Measurements from ENCODE around the gene RALGAPA2.
"Not testable (repeated sequence)": the region's sequence is repeated elsewhere in the genome, so short reads cannot be mapped to it uniquely, and the experiment has no call there.

Gene RALGAPA2

DNA sequence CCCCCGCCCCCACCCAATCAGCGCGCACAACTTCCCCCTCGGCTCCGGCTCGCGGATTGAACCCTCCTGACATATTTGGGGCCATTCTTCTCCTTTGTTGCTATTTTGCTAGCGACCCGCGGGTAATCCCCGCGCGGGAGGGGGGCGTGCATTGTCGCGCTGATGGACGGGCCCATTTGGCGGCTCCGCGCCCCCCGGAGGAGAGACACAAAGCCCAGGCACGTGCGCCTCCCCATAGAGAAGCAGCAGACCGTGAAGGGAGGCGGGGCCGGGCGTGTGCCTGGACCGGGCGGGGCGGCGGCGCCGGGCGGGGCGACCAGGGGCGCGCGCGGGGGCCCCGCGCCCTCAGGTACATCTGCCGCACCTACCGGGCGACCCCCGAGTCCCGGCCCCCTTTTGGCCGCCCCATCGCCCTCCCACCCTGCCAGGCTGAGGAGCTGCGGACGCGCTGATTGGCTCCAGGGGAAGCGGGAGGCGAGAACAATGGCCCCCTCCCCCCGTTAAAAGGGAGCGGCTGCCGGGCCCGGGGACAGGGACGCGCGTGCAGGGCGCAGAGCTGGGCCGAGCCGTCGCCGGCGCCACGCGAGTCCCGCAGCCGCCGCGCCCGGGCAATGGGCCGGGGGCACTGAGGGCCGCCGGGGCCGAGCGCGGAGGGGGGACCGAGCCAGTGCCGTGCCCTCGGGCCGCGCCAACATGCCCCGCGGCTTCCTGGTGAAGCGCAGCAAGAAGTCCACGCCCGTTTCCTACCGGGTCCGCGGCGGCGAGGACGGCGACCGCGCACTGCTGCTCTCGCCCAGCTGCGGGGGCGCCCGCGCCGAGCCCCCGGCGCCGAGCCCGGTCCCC, 344.6 kb downstream of the RALGAPA2 start, which contains the start of gene INSM1:
Gene INSM1, plus strand, starts transcription at position 530 of the 843 bp plus-strand sequence. Its CDS starts 164 bp downstream, at position 694.
- no peak for DNase-seq (ENCODE audit: low read depth in 2 of 2)

DNA sequence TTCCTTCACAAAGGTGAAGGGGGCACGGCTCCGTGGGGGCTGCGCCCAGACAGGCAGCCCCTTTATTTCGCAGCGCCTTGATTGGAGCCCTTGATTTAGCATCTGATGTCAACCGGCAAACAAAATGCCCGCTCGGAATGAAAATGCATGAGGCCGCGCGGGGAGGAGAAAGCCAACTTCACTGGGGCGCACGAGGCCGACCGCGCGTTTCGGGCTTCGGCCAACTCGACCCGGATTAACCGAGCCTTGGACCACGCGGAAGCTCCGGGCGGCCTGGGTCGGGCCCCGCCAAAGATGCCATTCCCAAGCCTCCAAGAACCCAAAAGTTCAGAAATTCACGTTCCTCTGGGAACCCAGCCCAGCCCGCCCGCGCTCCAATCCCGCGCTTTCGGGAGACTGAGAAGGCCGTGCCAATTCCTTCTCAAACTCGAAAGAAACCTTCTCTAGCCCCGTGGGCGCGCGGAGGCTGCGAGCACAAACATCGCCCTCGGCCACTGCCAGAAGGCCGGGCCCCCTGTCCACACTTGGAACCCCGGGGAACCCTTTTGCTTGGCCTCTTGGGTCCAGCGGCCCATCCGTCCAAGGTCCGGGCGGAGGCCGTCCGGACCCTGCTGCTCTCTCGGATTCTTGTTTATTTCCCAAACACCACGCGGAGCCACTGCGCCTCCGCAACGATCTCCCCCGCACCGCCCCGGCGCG, 345.4 kb downstream of the RALGAPA2 start:
- no peak for DNase-seq (ENCODE audit: low read depth in 2 of 2)

DNA sequence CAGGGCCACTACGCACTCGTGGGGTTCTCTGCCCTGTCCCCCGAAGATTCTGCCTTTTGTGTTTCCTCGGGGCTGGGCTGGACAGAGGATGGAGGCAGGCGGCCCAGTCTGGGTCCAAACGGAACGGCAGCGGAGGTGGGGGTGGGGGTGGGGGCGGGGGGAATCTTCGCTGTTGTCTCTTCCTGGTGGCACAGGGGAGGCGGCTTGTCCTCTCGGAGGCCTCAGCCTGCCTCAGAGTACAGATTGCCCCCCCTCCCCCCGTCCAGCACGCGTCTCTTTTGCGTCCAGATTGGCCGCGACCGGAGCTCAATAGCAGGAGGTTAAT, 345.9 kb downstream of the RALGAPA2 start:
- DNase-seq (ENCODE audit: low read depth in 2 of 2): no peak

DNA sequence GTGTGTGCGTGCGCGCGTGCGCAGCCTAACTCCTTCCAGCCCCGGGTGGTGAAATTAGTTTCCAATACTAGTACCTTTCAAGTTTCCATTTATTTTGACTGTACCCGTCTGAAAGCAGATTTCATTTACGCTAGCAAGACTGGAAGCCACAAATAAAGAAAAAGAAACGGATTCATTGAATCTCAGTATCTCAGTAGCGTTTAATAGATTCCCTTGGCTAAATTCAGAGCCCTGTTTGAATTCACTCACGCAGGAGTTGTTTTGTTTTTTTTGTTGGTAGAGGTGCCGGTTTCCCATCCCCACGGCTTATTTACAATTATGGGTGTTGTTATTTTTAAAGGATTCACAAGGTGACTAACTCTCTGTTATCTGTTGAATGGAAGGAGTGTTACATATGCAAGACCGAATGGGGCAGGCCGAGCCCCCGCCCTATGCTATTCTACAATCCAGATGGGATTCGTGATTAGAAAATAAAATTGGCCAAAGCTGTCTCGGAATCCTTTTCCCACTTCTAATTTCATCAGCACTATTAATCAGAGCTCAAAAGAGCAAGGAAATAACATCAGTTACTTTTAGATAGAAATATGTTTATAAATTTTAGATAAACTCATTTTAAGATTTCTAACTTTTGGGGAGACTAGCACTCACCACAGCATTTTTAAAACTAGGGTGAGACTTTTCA, 346.8 kb downstream of the RALGAPA2 start:
- no peak for DNase-seq (ENCODE audit: low read depth in 2 of 2)

DNA sequence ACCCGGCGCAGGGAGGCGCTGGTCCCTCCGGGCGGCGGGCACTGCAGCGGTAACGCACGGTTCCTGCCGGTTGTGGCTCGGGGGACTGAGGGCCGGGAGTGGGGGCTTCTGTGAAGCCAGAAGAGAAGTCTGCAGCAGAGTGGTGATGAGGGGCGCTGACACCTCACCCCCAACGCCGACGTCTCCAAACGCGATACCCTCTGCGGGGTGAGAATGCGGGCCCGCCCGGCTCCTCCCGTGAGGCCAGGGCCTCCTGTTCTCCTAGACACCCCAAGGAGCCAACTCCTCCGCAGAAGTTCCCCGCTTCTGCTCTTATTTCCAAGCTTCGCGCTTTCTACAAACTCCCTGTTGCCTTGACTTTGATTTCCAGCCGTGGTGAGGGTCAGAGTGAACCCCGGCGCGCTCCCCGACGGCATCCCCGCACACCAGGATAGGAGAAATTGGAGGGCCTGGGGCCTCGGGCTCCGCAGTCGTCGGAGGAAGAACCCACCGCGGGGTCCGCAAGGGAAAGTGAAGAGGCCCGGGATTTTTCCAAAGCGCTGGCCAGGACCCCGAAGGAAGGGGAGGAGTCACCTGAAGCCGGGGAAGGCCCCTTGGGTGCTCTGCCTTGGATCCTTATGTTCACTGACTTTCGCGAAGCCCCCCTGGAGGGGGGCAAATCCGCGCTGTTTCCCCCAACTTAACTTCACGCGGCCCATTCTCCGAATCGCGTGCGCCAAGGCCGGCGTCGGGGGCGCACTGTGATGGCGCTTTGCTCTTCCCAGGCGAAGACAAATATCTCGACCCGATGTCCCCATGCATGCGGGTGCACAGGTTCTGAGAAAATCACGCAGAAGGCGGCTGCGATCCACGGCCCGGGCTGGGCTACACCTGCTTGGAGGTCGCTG, 347.6 kb downstream of the RALGAPA2 start:
- no peak for DNase-seq (ENCODE audit: low read depth in 2 of 2)

DNA sequence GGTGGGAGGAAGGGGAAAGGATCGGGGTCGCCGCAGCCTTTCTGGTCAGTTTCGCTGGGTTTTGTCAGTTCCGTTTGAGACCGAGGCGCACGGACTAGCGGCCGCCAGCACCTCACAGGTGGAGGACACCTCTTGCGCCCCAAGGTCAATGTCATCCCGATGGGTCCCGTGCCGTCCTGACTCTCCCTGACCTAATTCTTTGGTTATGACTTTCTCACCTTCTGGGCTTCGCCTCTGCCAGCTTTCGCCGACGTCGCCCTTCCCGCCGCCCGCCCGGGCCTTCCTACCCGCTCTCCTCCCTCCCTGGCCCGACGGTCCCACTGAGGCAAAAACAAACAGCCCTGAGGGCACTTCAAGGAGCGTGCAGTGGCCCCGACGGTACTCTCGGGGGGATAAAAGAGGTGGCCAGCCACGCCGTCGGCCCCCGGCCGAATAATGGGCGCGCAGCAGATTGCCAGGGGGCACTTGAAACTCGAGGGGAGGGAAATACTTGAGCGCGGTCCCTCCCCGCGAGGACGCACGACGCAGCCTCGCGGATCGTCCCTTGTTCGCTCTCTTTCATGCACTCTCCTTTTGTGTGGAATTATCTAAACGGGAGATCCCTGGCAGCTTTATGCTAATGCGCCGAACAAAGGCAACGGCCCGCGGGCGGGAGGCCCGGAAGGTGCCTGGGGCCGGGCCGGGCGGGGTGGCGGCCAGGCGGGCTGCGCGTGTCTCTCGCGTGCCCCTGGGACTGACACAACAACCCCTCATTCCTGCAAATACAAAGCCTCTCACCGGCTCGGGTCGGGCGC, 348.4 kb downstream of the RALGAPA2 start:
- no peak for DNase-seq (ENCODE audit: low read depth in 2 of 2)

DNA sequence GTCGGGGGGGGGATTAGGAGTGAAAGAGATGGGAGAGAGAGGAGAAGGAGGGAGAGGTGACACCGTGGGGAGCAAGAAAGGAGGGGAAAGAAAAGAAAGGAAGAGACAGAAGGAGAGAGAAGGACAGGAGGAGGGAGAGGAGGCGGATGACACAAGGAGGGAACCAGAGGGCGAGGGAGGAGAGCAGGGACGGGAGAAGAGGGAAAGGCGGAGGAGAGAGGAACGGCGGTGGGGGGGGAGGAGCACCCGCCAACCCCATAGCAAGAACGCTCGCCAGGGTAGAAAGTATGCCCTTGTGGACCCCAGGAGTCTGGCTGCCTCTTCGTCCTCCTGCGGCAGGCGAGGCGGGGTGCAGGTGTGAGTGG, 349.0 kb downstream of the RALGAPA2 start:
- DNase-seq (ENCODE audit: low read depth in 2 of 2): no peak

DNA sequence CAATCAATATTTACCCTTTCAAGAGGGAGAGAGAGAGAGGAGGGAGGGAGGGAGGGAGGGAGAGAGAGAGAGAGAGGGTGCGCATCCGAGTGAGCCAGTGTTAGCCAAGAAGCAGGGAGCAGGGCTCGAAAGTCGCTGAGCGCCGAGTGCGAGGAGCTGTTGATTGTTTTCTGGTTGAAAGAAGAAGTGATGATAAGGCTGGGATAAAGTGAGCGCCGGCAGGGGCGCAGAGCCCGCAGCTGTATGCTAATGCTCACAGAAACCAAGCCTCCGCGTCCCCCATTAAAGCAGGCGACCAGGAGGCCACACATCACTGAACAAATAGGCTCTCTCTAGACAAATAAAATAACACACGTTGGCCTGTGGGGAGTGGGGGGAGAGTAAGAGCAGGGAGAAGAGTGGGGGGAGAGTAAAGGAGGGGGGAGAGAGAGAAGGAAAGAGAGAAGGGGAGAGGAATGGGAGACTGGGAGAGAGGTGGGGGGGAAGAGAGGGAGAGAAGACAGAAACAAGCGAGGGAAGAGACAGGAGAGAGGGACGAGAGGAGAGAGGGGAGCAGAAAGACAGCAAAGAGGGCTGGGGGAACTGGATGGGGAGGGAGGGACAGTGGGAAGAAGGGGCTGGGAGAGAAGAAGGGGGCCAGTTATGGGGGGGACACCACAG, 349.5 kb downstream of the RALGAPA2 start:
- DNase-seq (ENCODE audit: low read depth in 2 of 2): no peak

DNA sequence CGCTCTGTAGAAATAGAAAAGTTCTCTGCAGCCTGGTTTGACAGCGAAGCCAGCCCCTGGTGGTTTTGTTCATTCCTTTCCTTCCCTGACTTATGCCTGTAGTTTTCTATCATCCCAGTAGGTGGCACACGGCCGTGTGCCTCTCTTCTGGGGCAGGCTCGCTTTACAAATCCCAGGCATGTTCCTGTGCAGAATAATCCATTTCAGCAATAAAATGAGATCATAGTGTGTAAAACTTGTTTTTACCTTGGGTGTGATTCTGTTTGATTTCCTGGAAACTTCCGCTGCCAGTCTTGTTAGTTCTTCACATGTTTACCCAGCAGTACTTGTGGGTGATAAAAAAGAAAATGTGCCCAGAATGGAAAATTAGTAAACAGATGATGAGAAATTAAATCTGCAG, 352.0 kb downstream of the RALGAPA2 start:
- no peak for DNase-seq (ENCODE audit: low read depth in 2 of 2)

DNA sequence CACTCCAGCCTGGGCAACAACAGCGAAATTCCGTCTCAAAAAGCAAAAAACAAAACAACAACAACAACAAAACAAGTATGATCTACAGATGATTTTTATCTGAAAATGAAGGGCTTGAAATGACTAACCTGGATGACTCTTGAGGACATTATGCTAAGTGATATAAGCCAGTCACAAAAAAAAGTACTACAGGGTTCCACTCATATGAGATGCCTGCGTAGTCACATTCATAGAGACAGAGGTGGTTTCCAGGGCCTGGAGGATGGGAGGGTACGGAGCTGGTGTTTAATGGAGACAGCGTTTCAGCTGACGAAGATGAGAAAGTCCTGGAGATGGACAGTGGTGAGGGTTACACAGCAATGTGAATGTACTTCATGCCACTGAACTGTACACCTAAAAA, 352.8 kb downstream of the RALGAPA2 start:
- no peak for DNase-seq (ENCODE audit: low read depth in 2 of 2)

DNA sequence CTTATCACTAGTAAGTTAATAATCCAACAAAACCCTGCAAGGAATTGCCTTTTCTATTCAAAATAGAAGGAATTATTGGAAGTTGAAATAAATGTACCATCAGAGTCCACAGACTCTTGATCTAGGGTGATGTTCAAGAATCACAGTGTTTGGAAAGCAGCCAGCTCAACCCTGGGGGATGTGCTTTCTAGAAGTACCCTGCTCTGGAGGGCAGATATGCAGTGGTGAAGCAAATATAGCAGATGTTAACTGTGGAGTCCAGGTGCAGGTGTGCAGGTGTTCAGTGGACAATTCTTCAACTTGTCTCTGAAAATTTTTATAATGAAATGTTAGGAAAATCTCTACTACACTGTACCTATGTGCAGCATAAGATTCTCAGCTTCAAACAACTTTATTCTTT, 353.6 kb downstream of the RALGAPA2 start:
- no peak for DNase-seq (ENCODE audit: low read depth in 2 of 2)

DNA sequence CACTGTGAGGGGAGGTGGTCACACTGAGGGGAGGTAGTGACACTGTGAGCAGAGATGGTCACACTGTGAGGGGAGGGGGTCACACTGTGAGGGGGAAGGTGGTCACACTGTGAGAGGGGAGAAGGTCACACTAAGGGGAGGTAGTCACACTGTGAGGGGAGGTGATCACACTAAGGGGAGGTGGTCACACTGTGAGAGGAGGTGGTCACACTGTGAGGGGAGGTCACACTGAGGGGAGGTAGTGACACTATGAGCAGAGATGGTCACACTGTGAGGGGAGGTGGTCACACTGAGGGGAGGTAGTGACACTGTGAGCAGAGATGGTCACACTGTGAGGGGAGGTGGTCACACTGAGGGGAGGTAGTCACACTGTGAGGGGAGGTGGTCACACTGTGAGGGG, 356.9 kb downstream of the RALGAPA2 start:
- DNase-seq (ENCODE audit: low read depth in 2 of 2): not testable (repeated sequence)

DNA sequence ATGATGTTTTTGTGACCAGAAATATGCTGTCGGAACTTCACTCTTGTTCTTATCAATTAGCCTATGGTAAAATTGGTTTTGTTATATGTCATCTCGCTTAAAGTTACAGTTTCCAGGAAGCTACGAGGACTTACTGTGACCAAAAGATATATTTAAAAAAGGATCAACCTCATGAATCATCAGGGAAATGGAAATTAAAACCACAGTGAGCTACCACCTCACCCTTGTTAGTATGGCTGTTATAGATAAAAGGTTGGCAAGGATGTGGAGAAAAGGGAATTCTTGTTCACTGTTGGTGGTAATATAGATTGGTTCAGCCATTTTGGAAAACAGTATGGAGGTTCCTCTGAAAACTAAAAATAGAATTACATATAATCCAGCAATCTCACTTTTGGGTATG, 358.9 kb downstream of the RALGAPA2 start:
- no peak for DNase-seq (ENCODE audit: low read depth in 2 of 2)

DNA sequence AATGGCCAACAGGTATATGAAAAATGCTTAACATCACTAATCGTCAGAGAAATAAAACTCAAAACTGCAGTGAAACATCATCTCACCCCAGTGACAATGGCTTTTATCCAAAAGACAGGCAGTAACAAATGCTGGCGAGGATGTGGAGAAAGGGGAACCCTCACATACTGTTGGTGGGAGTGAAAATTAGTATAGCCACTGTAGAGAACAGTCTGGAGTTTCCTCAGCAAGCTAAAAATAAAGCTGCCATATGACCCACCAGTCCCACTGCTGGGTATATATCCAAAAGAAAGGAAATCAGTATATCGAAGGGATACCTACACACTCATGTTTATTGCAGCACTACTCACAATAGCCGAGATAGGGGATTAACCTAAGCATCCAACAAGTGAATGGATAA, 368.0 kb downstream of the RALGAPA2 start:
- DNase-seq (ENCODE audit: low read depth in 2 of 2): no peak

DNA sequence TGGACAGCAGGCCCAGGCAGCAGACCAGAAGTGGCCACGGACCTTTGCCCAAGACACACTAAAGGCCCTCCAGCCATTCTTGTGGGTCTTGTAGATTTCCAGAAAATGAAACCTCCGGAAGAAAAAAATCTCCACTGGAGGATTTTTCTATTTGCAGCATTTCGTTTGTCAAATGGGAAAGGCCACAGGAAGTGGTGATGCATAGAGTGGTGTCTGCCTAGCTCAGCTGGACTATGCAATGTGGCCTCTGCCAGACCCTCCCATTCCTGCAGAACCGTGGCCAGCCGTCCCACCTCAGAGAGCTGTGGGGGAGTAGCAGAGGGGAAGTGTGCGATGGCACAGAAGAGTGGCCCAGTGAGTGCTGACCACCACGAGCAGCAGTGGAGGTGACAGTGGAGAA, 368.5 kb downstream of the RALGAPA2 start:
- DNase-seq (ENCODE audit: low read depth in 2 of 2): no peak
